8988T (cell line): ENCODE measurements around the gene CDK14.

ENCODE experiments used
- DNase-seq: peaks from one replicate; pipeline ENCODE4 v3.0.0; 2011

Gene CDK14

GRCh38 chr7:90817151-90817550, 221.0 kb downstream of the CDK14 start:
- DNase-seq, result no peak

GRCh38 chr7:90817846-90818245, 221.7 kb downstream of the CDK14 start:
- DNase-seq, result no peak

GRCh38 chr7:90818341-90818740, 222.2 kb downstream of the CDK14 start:
- DNase-seq, result no peak

- no peak for DNase-seq
Observed at GRCh38 chr7:90821961-90822620, 226.0 kb downstream of the CDK14 start.

GRCh38 chr7:90824386-90825307, 228.5 kb downstream of the CDK14 start:
- no peak for DNase-seq

GRCh38 chr7:90825779-90826178, 229.7 kb downstream of the CDK14 start:
- DNase-seq, result no peak

GRCh38 chr7:90828601-90829000, 232.5 kb downstream of the CDK14 start:
- no peak for DNase-seq

- DNase-seq, result no peak
Observed at GRCh38 chr7:90830308-90830707, 234.2 kb downstream of the CDK14 start.

- DNase-seq, result no peak
Observed at GRCh38 chr7:90832726-90833125, 236.6 kb downstream of the CDK14 start.

GRCh38 chr7:90833443-90833842, 237.3 kb downstream of the CDK14 start:
- DNase-seq, result no peak

- DNase-seq, result no peak
Observed at GRCh38 chr7:90834771-90835170, 238.7 kb downstream of the CDK14 start.

GRCh38 chr7:90835861-90836260, 239.7 kb downstream of the CDK14 start:
- DNase-seq, result no peak

GRCh38 chr7:90836937-90837336, 240.8 kb downstream of the CDK14 start:
- no peak for DNase-seq

- DNase-seq, result no peak
Observed at GRCh38 chr7:90838799-90839198, 242.7 kb downstream of the CDK14 start.

GRCh38 chr7:90839316-90839715, 243.2 kb downstream of the CDK14 start:
- DNase-seq, result no peak

GRCh38 chr7:90839727-90840291, 243.7 kb downstream of the CDK14 start:
- no peak for DNase-seq

- no peak for DNase-seq
Observed at GRCh38 chr7:90841759-90842429, 245.8 kb downstream of the CDK14 start.

GRCh38 chr7:90842430-90842788, 246.3 kb downstream of the CDK14 start:
- DNase-seq, result no peak

- DNase-seq, result no peak
Observed at GRCh38 chr7:90843472-90843871, 247.4 kb downstream of the CDK14 start.

GRCh38 chr7:90844421-90844820, 248.3 kb downstream of the CDK14 start:
- no peak for DNase-seq

GRCh38 chr7:90846192-90846591, 250.1 kb downstream of the CDK14 start:
- no peak for DNase-seq

GRCh38 chr7:90850066-90850465, 253.9 kb downstream of the CDK14 start:
- no peak for DNase-seq

- no peak for DNase-seq
Observed at GRCh38 chr7:90850471-90850870, 254.3 kb downstream of the CDK14 start.
